ENCODE results near the gene E2F4.

Gene E2F4

DNA sequence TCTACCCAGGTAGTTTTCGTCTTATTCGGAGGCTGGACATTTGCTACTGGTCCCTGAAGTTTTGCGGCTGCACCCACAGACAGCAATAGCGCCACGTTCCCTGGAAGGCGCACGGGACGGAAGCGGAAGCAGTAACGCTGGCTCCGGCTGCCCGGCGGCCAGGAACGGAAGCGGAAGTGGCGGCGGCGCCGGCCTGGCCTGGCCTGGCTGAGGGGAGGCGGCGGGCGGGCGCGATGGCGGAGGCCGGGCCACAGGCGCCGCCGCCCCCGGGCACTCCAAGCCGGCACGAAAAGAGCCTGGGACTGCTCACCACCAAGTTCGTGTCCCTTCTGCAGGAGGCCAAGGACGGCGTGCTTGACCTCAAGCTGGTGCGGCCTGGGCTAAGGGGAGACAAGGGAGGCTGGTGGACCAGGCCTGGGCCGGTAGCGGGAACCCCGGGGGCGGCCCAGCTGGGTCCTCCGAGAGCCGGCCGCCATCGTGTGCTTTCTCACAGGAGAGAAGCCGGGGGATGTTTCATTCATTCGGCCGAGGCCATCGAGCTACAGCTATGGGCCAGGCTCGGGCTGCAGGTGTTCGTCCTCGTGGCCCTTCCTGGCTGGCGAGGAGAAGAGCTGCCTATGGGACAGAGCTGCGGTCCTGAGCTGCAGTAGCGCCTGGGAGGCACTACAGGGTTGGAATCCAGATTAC lies at the start of gene E2F4:
TSS of gene E2F4 (plus strand) at position 161 of the 687 bp plus-strand sequence. CDS start at position 234, 73 bp downstream.
- DNase-seq: peak; percentile 58 to 78 (median 66)

- DNase-seq: no peak
Observed at GRCh38 chr16:67142342-67142741, 49.6 kb upstream of the E2F4 start.

- DNase-seq: no peak
Observed at GRCh38 chr16:67144943-67145342, 47.0 kb upstream of the E2F4 start.

DNA sequence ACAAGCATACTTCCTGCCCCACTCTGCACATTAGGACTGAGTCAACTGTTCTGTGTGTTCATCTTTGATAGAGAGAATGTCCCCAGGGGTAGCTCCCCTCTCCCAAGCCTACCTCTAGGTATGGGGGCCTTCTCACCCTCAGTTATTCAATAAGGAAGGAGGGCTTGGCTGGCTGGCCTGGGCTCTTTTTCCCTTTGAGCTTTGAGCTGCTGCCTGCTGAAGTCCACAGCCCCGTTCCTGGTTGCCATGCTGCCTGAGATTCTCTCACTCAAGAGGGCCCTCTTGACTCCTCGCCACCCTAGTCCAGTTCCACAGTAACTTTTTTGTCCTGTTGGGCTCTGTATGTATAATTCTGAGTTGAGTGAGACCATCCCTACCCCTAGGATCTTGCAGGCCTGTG lies 46.2 kb upstream of the E2F4 start:
- DNase-seq: no peak

DNA sequence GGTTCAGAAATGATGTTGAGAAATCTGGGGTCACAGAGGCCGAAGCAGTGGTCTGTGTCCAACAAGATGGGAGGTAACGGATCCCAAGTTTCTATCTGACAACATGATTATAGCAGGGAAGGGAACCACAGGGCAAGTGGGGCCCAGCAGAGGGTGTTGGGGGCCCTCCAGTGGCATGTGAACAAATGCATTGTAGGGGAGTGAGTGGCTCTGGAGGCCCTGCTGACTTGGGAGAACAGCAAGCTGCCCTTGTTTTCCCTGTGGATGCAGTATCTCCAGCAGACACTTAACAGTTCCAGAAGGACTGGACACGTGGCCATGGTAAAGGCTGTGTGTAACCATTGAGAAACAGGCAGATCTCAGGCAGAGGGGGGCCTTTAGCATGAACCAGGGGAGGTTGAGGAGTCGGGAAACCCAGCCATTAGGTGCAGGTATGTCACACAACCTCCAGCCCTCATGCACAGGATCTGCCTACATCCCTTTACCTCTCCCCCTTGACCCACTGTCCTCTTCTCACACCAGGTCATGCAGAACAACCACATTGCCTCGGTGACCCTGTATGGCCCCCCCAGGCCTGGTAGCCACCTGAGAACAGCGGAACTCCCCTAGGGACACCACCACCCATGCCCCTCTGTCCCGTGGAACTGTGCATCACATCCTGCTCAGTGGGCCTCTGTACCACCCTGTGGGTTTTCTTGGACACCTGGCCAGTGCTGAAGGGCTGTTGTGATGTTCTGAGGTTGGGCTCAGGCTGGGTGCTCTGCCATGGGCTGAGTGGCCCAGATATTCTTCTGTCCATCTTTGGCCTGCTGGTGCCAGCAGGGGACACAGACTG lies 45.2 kb upstream of the E2F4 start:
- no peak for DNase-seq

- no peak for DNase-seq
Observed at GRCh38 chr16:67147437-67148140, 44.4 kb upstream of the E2F4 start.

GRCh38 chr16:67148221-67148620 lies 43.7 kb upstream of the E2F4 start:
- DNase-seq: no peak

GRCh38 chr16:67148656-67149275 lies 43.2 kb upstream of the E2F4 start:
- DNase-seq: no peak

GRCh38 chr16:67149276-67150046 lies 42.5 kb upstream of the E2F4 start:
- no peak for DNase-seq

DNA sequence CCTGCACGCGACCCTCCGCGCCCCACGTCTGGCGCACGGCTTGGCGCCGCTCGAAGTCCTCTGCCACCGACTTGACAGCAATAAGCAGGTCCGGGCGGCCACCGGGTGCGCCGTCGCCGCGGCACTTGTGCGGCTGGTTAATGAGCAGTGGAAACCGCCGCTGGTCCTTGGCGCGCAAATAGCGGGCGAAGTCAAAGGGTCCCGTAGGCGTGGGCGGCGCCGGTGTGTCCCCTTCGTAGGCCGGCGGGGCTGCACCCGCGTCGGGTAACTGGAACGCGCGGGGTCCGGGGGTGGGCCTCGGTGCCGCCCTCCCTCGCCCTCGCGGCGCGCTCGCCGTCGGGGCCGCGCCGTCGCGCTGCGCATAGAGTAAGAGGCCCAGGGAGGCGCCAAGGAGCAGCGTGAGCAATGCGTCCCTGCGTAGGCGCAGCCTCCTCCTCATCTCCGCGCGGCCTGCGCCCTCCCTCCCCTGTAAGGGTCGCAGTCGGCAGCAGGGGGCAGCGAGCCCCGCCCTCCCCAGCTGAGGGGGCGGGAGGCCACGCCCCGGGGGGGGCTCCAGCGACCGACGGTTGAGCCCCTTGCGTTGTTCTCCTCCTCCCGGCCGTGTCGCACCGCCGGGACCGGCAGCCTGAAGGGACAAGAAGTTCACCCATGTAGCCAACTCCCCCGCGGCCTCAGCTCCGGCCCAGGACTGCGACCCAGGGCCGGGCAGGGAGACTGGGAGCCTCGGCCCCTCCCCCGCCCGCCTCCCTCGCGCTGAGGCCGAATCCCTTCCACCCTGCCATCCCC lies 41.7 kb upstream of the E2F4 start:
- no peak for DNase-seq

DNA sequence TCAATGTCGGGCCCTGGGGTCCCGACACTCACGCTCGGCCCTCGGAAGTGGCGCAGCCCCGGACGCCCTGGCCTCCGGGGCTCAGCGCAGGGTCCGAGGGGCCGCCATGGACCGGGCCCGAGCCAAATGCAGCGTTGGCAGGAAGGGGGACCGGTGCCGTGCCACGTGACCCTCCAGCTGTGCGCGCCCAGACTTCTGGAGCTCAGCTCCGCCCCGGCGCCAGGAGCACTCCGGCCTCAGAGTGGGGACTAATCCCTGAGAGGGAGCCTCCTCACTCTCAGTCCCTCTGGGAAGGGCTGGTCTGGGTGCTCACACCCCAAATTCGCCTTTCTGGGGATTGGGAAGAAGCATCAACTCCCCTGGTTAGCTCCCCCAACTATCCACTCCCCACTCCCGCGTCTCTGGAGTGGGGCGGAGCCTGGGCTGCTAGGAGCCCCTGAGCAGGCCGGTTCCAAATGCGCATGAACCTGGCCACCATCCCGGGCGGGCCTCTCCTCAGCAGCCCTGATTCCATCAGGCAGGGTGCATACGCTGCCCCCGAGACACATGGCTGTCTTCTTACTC lies 41.0 kb upstream of the E2F4 start, which contains the start of gene B3GNT9:
TSS of gene B3GNT9 (minus strand) at position 166 of the 564 bp plus-strand sequence. CDS start 513 bp downstream, outside the sequence.
- no peak for DNase-seq

GRCh38 chr16:67151431-67152097 lies 40.4 kb upstream of the E2F4 start:
- no peak for DNase-seq

DNA sequence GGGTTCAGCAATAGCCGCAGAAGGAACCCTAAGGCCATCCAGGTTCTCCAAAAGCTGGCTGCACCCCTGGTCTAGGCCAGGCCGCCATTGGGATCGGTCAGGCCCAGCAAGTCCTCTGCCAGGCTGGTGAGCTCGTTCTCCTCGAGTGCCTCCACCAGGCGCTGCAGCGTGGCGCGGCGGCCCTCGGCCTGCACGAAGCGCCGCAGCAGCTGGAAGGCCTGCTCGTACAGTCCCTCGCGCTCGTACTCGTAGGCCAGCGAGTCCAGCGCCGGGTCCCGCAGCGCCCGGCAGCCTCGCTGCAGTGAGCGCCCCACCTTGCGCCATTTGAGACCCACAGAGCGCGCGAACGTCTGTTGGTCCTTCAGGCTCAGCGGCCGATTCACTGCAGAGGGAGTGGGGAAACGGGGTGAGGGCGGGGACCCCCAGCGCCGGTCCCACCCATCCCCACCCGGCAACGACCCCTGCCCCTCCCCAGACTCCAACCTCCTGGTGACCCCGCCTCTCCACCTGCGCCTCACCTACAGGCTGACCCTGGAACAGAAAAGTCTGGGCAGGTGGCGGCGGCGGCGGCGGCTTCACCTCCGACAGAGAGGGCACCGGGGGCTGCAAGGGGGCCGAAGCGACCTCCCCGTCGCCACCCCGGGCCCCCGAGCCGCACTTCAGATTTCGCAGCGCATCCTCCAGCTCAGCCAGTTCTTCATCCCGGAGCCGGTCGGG lies 37.2 kb upstream of the E2F4 start:
- no peak for DNase-seq

DNA sequence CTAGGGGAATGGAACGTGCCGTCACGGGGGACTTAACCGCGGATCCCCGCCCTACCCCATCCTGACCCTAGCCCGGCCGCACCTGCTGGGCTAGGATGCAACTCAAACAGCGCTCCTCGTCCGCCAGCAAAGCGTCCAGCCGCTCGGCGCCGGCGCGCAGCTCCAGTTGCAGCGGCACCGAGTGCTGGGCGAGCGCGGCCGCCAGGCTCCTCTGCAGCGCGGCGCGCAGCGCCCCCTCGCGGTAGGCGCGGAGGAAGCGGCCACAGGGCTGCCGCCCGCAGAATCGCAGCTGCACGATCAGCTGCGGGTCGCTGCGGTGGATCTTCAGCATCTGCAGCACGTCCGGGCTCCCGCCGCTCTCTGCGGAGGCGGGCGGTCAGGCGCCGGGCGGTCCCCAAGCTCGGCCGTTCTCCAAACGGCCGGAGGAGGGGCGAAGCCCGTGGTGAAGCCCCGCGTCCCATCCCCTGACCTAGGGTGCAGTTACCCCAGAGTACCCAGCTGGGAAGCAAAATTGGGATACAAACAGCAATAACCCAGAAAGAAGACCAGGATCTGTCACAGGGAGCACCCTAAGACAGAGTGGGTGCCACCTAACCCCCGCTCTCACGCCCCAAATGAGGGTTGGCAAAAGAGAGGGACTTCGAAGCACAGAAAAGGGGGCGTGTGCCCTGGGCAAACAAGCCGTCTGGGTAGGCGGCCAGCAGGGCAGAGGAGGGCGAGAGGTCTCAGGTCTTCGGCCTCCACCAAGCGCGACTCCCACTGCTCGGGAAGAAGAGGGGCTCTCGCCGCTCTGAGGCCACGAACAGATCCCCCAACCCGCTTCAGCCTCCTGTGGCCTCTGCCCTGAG lies 36.4 kb upstream of the E2F4 start:
- DNase-seq: peak; percentile 60 to 80 (median 67)

GRCh38 chr16:67156143-67156844 lies 35.7 kb upstream of the E2F4 start:
- DNase-seq: no peak

DNA sequence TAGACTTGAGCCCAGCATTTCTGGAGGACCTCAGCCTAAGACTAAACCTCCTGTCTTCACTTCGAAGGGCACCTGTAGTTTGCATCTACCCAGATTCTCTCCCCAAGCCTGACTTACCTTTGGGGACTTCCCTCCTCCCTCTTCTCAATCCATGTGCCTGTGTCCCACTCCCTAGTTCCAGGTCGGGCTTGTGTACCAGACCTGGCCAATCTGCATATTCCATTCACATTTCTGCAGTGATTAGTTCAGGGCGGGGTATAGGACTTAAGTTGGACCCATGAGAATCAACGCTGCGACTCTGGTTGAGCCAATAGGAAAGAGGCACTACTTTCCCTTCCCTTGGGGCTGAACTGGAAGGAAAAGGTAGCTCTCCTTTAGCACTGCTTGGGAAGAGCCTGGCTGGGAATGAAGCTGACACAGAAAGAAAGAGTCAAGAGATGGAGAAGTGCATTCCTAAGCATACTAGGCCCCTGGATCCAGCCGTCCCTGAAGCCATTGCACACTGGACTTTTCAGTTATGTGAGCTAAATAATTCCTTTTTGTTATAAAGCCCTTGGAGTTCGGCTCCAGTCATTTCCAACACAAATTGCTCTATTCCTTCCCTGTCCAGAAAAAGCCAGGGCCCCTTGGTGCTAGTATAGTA lies 34.7 kb upstream of the E2F4 start:
- no peak for DNase-seq

GRCh38 chr16:67157892-67158635 lies 33.9 kb upstream of the E2F4 start:
- no peak for DNase-seq

Measured in activated naive CD4-positive, alpha-beta T cell (primary cell).